ENCODE measurements around the gene MLLT3. TPM values are rescaled to one million over a fixed set of nuclear protein-coding genes. Genes with fewer than 3 reads are reported as not detected.

The MLLT3 gene
- total and polyA plus RNA-seq, 2 donors (not counting 3 experiments of a cell fraction or from before 2014, with no cell fraction given): 6.1 to 10.0 TPM

GRCh38 chr9:20486552-20486951 is 135.7 kb downstream of the MLLT3 start:
- no peak overlapping the region for H3K9ac ChIP-seq (replicated peaks; ENCODE audit: extremely low read depth, insufficient read depth, low read length)

More at GRCh38 chr9:20486552-20486951, 135.7 kb downstream of the MLLT3 start:
- H3K4me3 ChIP-seq (replicated peaks in 1 of 3; ENCODE audit: insufficient read depth in 1 of 3, low read depth in 1 of 3, low read length in 3 of 3): no peak overlapping the region
- H3K9me3 ChIP-seq (replicated peaks; ENCODE audit: control insufficient read depth, insufficient read depth, low read length): no peaks in the 10 kb centered on the region
- no peak overlapping the region for H3K27ac ChIP-seq (ENCODE audit: insufficient read depth, low read depth, low read length)
- ChIA-PET POLR2A (no interaction called here), CTCF (interaction anchor here (0.6 to 1.1 kb wide), 5 partner anchors 12 to 455 kb away, joined by 3 read pairs; no protein-coding TSS in a partner anchor)
- no peak overlapping the region for H3K4me2 ChIP-seq (ENCODE audit: insufficient read depth, low read length)
- no peaks in the 10 kb centered on the region for H3K27me3 ChIP-seq (ENCODE audit: control insufficient read depth in 2 of 2, insufficient read depth in 2 of 2, low read length in 2 of 2)
- intact Hi-C loops (cut with micrococcal nuclease): no loop called here
- H3K36me3 ChIP-seq (ENCODE audit: control insufficient read depth in 2 of 2, extremely low read depth in 1 of 2, insufficient read depth in 2 of 2, low read length in 2 of 2): no peaks in the 10 kb centered on the region
- no peak overlapping the region for H2AFZ ChIP-seq (ENCODE audit: low read depth, low read length)
- DNase-seq (ENCODE audit: low read depth, low spot score) (no peak), FAIRE-seq (no peak)
- no TSS peak for BruUV-seq (replicated peaks)
- no peaks in the 10 kb centered on the region for H3K4me1 ChIP-seq (ENCODE audit: control insufficient read depth, extremely low read depth, insufficient read depth, low read length)
- no peaks in the 10 kb centered on the region for H4K20me1 ChIP-seq (replicated peaks; ENCODE audit: control insufficient read depth, extremely low read depth, insufficient read depth, low read length)
- no peaks in the 10 kb centered on the region for H3K79me2 ChIP-seq (ENCODE audit: control insufficient read depth, insufficient read depth, low read length)
- no peak for TF ChIP-seq MAX (IDR thresholded peaks at IDR 0.05; ENCODE audit: insufficient read depth, insufficient read length)
- TF ChIP-seq POLR2A (IDR thresholded peaks at IDR 0.05; ENCODE audit: low read depth, low read length): no peak
- no peak for TF ChIP-seq MYC (IDR thresholded peaks at IDR 0.05; ENCODE audit: low read depth, low read length)
- no peak for TF ChIP-seq EZH2 (IDR thresholded peaks at IDR 0.05; ENCODE audit: borderline replicate concordance, low read depth, low read length, severe bottlenecking)
- TF ChIP-seq FOS (IDR thresholded peaks at IDR 0.05; ENCODE audit: borderline replicate concordance, insufficient read depth, low read length): no peak
- no peak for TF ChIP-seq JUN (IDR thresholded peaks at IDR 0.05; ENCODE audit: borderline replicate concordance, insufficient read depth, insufficient read length, low read depth)
- TF ChIP-seq CTCF (IDR thresholded peaks at IDR 0.05; ENCODE audit: extremely low read depth in 1 of 2, insufficient read depth in 1 of 2, low read depth in 1 of 2, low read length in 2 of 2): no peak
- TF ChIP-seq POLR2AphosphoS5 (IDR thresholded peaks at IDR 0.05; ENCODE audit: insufficient read depth, low read depth, low read length): no peak
- TF ChIP-seq GATA2 (IDR thresholded peaks at IDR 0.05; ENCODE audit: insufficient read depth, insufficient read length, low read depth, low read length): no peak
- dilution Hi-C loops (cut with MboI; ENCODE audit: extremely low pct_ligation_motif_present, low sequenced_read_pairs): no loop called here
- no peaks in the 10 kb centered on the region for H3K9me1 ChIP-seq (replicated peaks; ENCODE audit: control insufficient read depth, extremely low read depth, insufficient read depth, low read length)

Data from endothelial cell of umbilical vein (primary cell).